ENCODE data around the gene TP53. TPM values are rescaled to one million over a fixed set of nuclear protein-coding genes. Genes with fewer than 3 reads are reported as not detected.
A peak's percentile ranks its signal among the peaks of the same experiment; 100 is the strongest.

Gene TP53
- total RNA-seq, 4 donors from 2014 or later: 5.9 to 58.3 (median 30.7) TPM

DNA sequence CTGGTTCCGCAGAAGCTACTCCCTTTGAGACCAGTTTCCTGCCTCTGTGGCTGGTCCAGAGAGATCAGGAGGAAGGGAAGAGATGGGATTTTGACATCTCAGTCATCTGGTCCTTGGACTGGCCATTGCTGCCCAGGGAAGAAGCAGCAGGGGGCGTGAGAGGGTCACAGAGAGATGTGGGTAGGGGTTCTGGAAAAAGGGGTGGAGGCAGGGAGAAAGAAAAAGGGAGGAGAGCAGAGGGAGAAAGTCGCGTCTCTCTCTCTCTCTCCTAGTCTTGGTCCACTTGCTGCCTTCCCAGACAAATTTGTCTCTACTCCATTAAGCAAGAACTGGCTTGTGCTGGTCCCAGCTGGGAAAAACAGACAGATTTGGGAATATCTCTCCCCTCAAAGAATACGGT lies 52.9 kb downstream of the TP53 start:
- intact Hi-C loops (cut with DNase I; ENCODE audit: low total_unique reads): no loop called here
- Histone ChIP-seq H3K9me3 (no peaks in the 10 kb centered on the region), H3K36me3 (no peaks in the 10 kb centered on the region), H3K27ac (no peak overlapping the region), H3K4me3 (no peak overlapping the region), H3K4me1 (no peaks in the 10 kb centered on the region), H3K27me3 (no peaks in the 10 kb centered on the region)
- peak in 1 of 2 donors; percentile 44 for DNase-seq
- TF ChIP-seq POLR2A (IDR thresholded peaks at IDR 0.05): no peak
- TF ChIP-seq, protein P1, sequence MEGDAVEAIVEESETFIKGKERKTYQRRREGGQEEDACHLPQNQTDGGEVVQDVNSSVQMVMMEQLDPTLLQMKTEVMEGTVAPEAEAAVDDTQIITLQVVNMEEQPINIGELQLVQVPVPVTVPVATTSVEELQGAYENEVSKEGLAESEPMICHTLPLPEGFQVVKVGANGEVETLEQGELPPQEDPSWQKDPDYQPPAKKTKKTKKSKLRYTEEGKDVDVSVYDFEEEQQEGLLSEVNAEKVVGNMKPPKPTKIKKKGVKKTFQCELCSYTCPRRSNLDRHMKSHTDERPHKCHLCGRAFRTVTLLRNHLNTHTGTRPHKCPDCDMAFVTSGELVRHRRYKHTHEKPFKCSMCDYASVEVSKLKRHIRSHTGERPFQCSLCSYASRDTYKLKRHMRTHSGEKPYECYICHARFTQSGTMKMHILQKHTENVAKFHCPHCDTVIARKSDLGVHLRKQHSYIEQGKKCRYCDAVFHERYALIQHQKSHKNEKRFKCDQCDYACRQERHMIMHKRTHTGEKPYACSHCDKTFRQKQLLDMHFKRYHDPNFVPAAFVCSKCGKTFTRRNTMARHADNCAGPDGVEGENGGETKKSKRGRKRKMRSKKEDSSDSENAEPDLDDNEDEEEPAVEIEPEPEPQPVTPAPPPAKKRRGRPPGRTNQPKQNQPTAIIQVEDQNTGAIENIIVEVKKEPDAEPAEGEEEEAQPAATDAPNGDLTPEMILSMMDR (IDR thresholded peaks at IDR 0.05): peak; percentile 17 to 59 (median 34)

DNA sequence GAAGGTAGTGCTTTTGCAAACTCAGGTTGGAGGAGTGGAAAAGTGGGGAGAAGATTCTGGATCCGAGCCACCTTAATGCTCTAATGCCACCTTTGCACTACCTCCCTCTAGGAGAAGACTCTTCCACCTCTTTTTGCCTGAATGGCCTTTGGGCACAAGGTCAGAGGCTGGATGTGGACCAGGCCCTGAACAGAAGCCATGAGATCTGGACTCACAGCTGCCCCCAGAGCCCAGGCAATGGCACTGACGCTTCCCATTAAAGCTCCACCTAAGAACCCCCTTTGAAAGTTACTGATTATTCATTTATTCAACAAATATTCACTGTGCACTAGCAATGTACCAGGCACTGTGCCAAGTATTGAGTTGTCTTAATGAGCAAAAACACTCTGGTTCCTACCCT lies 54.2 kb downstream of the TP53 start:
- DNase-seq: no peak
- H3K27me3 ChIP-seq: no peaks in the 10 kb centered on the region
- H3K4me3 ChIP-seq: no peak overlapping the region
- TF ChIP-seq POLR2A (IDR thresholded peaks at IDR 0.05): no peak
- TF ChIP-seq, protein P1 (IDR thresholded peaks at IDR 0.05): no peak
- no peaks in the 10 kb centered on the region for H3K4me1 ChIP-seq
- H3K27ac ChIP-seq: no peak overlapping the region
- H3K36me3 ChIP-seq: no peaks in the 10 kb centered on the region
- H3K9me3 ChIP-seq: no peaks in the 10 kb centered on the region
- intact Hi-C loops (cut with DNase I; ENCODE audit: low total_unique reads): no loop called here

GRCh38 chr17:7632492-7632894 lies 54.8 kb downstream of the TP53 start:
- TF ChIP-seq, protein P1 (IDR thresholded peaks at IDR 0.05): peak in 2 of 4 experiments; percentile 14 to 22
- TF ChIP-seq POLR2A (IDR thresholded peaks at IDR 0.05): no peak
- intact Hi-C loops (cut with DNase I; ENCODE audit: low total_unique reads): no loop called here
- Histone ChIP-seq H3K27me3 (no peaks in the 10 kb centered on the region), H3K27ac (no peak overlapping the region), H3K9me3 (no peaks in the 10 kb centered on the region), H3K36me3 (no peaks in the 10 kb centered on the region), H3K4me1 (no peaks in the 10 kb centered on the region), H3K4me3 (no peak overlapping the region)
- DNase-seq: no peak

GRCh38 chr17:7631398-7632380 lies 55.6 kb downstream of the TP53 start:
- H3K4me1 ChIP-seq: no peaks in the 10 kb centered on the region
- intact Hi-C loops (cut with DNase I; ENCODE audit: low total_unique reads): no loop called here
- H3K36me3 ChIP-seq: no peaks in the 10 kb centered on the region
- no peaks in the 10 kb centered on the region for H3K27me3 ChIP-seq
- H3K9me3 ChIP-seq: no peaks in the 10 kb centered on the region
- TF ChIP-seq, protein P1 (IDR thresholded peaks at IDR 0.05): no peak
- TF ChIP-seq POLR2A (IDR thresholded peaks at IDR 0.05): no peak
- H3K4me3 ChIP-seq: no peak overlapping the region
- H3K27ac ChIP-seq: no peak overlapping the region
- DNase-seq: no peak

- TF ChIP-seq POLR2A (IDR thresholded peaks at IDR 0.05): no peak
- TF ChIP-seq, protein P1 (IDR thresholded peaks at IDR 0.05): no peak
- Histone ChIP-seq H3K36me3 (no peaks in the 10 kb centered on the region), H3K27ac (no peak within 1 kb of the TSS), H3K4me3 (no peak within 1 kb of the TSS), H3K9me3 (no peaks in the 10 kb centered on the region), H3K4me1 (no peaks in the 10 kb centered on the region), H3K27me3 (no peaks in the 10 kb centered on the region)
- DNase-seq: no peak
- intact Hi-C loops (cut with DNase I; ENCODE audit: low total_unique reads): loop anchor here (5.0 kb wide), 1 partner anchor 57 kb away; the partner anchor contains the start of genes TP53 and WRAP53
Measured at GRCh38 chr17:7629939-7630571, 57.2 kb downstream of the TP53 start, which contains the start of gene SHBG. Gene SHBG (plus strand): TSS chr17:7630135. CDS start chr17:7630173, 38 bp downstream.

Data from uterus (tissue), 4 donors.